Body of pancreas (tissue), 4 donors: ENCODE measurements around the gene PTPRH. TPM values are rescaled to one million over a fixed set of nuclear protein-coding genes. Genes with fewer than 3 reads are reported as not detected.
A peak's percentile ranks its signal among the peaks of the same experiment; 100 is the strongest.

Source experiments
- ATAC-seq: fragments of 150-250 bp; one replicate; pipeline ENCODE4 v1.9.1; 2016
- DNase-seq, 4 donors: peaks; one replicate each; pipeline ENCODE4 v3.0.0-alpha.2; 2019
- H3K27ac ChIP-seq, 4 donors: fragments of 200-600 bp; sonication (generic); 1 replicate in 3 of 4; 2 replicates in 1 of 4; pipeline versions ENCODE4 v1.5.1 to v1.6.1; 2016 to 2019; ENCODE audit warnings: mild to moderate bottlenecking in 1 of 4, mixed read lengths in 1 of 4, moderate library complexity in 1 of 4
- H3K27me3 ChIP-seq, 2 donors: fragments of 200-600 bp; sonication (generic); one replicate each; pipeline ENCODE4 v1.6.0; 2016; ENCODE audit warnings: mild to moderate bottlenecking in 1 of 2
- H3K36me3 ChIP-seq, 2 donors: fragments of 200-600 bp; sonication (generic); replicated peaks in 1 of 2; 2 replicates each; pipeline ENCODE4 v1.5.1; 2016; ENCODE audit warnings: low read depth in 2 of 2; ENCODE audit not compliant: insufficient read depth in 1 of 2
- H3K4me1 ChIP-seq: fragments of 200-600 bp; sonication (generic); one replicate; pipeline ENCODE4 v1.6.0; 2016
- H3K4me3 ChIP-seq, 2 donors: fragments of 200-600 bp; sonication (generic); 1 replicate in 1 of 2; 2 replicates in 1 of 2; pipeline ENCODE4 v1.5.1; 2016 to 2019
- H3K9me3 ChIP-seq, 3 donors: fragments of 200-600 bp; sonication (generic); 1 replicate in 2 of 3; 2 replicates in 1 of 3; pipeline ENCODE4 v1.5.1; 2016
- CTCF ChIP-seq, 7 experiments: fragments of 450-650 bp in 4 of 7; fragments of 200-600 bp in 3 of 7; sonication (generic) in 3 of 7; IDR thresholded peaks; one replicate each; pipeline ENCODE4 v1.5.1; 2016 to 2019; ENCODE audit warnings: antibody characterized with exemption in 7 of 7
- POLR2A ChIP-seq, 3 donors: fragments of 450-650 bp; IDR thresholded peaks; one replicate each; pipeline ENCODE4 v1.6.1; 2016; ENCODE audit warnings: antibody characterized with exemption in 3 of 3, mild to moderate bottlenecking in 2 of 3
- WGBS, 2 donors: methylation state at CpG; one replicate each; pipeline ENCODE4 v1.1.5; 2017; 5-methylcytosine and 5-hydroxymethylcytosine counted together
- intact Hi-C: fragments of 100-400 bp; cut with DNase I; formaldehyde crosslinking; loops from one replicate; pipeline ENCODE4 v1.15.1; 2023
- total RNA-seq, 2 donors: library from RNA; depleted of rRNA; stranded (reverse); fragments of >200 nt; gene quantifications; one replicate each; pipeline ENCODE4 v1.1.0, GENCODE V29; 2016

PTPRH gene
- total RNA-seq, 2 donors from 2014 or later, result 14.8 to 15.8 TPM

- DNase-seq (no peak), ATAC-seq (no peak)
- Histone ChIP-seq H3K36me3 (no peaks in the 10 kb centered on the region), H3K4me1 (peaks cover 6% of the 10 kb centered on the region), H3K27me3 (peaks cover 0 to 17% of the 10 kb centered on the region in 2 donors), H3K27ac (no peak overlapping the region), H3K9me3 (no peaks in the 10 kb centered on the region), H3K4me3 (no peak overlapping the region)
- WGBS, 2 donors, result 50 to 59% methylated on average over 11 to 17 of the region's 17 CpGs
- TF ChIP-seq CTCF (IDR thresholded peaks at IDR 0.05) (no peak), POLR2A (IDR thresholded peaks at IDR 0.05) (no peak)
- intact Hi-C loops, result loop anchor here (5.0 kb wide), 1 partner anchor 281 kb away; no protein-coding TSS in a partner anchor
Observed at GRCh38 chr19:55136399-55137102, 72.8 kb downstream of the PTPRH start.

- no peak overlapping the region for H3K27ac ChIP-seq
- H3K9me3 ChIP-seq, result no peaks in the 10 kb centered on the region
- WGBS, 2 donors, result 10 to 25% methylated on average over 1 to 3 of the region's 3 CpGs
- no peak overlapping the region for H3K4me3 ChIP-seq
- no peaks in the 10 kb centered on the region for H3K4me1 ChIP-seq
- TF ChIP-seq POLR2A (IDR thresholded peaks at IDR 0.05) (no peak), CTCF (IDR thresholded peaks at IDR 0.05) (no peak)
- no peaks in the 10 kb centered on the region for H3K36me3 ChIP-seq
- intact Hi-C loops, result loop anchor here (5.0 kb wide), 1 partner anchor 283 kb away; no protein-coding TSS in a partner anchor
- no peak for DNase-seq
- H3K27me3 ChIP-seq, result peaks cover 0 to 15% of the 10 kb centered on the region in 2 donors
- no peak for ATAC-seq
Observed at GRCh38 chr19:55134736-55135135, 74.6 kb downstream of the PTPRH start.

GRCh38 chr19:55133639-55134444, 75.5 kb downstream of the PTPRH start:
- no peak for TF ChIP-seq POLR2A (IDR thresholded peaks at IDR 0.05)
- Histone ChIP-seq H3K27me3 (peaks cover 0 to 15% of the 10 kb centered on the region in 2 donors), H3K4me1 (no peaks in the 10 kb centered on the region), H3K36me3 (no peaks in the 10 kb centered on the region), H3K9me3 (no peaks in the 10 kb centered on the region), H3K27ac (no peak overlapping the region), H3K4me3 (no peak overlapping the region)
- WGBS, 2 donors, result 40 to 48% methylated on average over 18 to 25 of the region's 25 CpGs
- DNase-seq, result no peak
- no peak for ATAC-seq
- intact Hi-C loops, result no loop called here

GRCh38 chr19:55132453-55133129, 76.7 kb downstream of the PTPRH start:
- peaks cover 0 to 15% of the 10 kb centered on the region in 2 donors for H3K27me3 ChIP-seq
- ATAC-seq, result no peak
- no peaks in the 10 kb centered on the region for H3K4me1 ChIP-seq
- no peaks in the 10 kb centered on the region for H3K36me3 ChIP-seq
- 35 to 41% methylated on average over 6 to 14 of the region's 14 CpGs for WGBS, 2 donors
- DNase-seq, result no peak
- no peak overlapping the region for H3K27ac ChIP-seq
- H3K9me3 ChIP-seq, result no peaks in the 10 kb centered on the region
- intact Hi-C loops, result no loop called here
- peak in 2 of 7 experiments; percentile 5 to 10 for TF ChIP-seq CTCF (IDR thresholded peaks at IDR 0.05)
- TF ChIP-seq POLR2A (IDR thresholded peaks at IDR 0.05), result no peak
- no peak overlapping the region for H3K4me3 ChIP-seq

GRCh38 chr19:55131421-55131820, 77.9 kb downstream of the PTPRH start:
- no peaks in the 10 kb centered on the region for H3K9me3 ChIP-seq
- DNase-seq (no peak), ATAC-seq (no peak)
- WGBS, 2 donors, result 64 to 68% methylated on average over 11 to 16 of the region's 16 CpGs
- no peak overlapping the region for H3K4me3 ChIP-seq
- no peak overlapping the region for H3K27ac ChIP-seq
- intact Hi-C loops, result no loop called here
- peaks cover 0 to 13% of the 10 kb centered on the region in 2 donors for H3K27me3 ChIP-seq
- TF ChIP-seq POLR2A (IDR thresholded peaks at IDR 0.05), result no peak
- no peak for TF ChIP-seq CTCF (IDR thresholded peaks at IDR 0.05)
- H3K4me1 ChIP-seq, result no peaks in the 10 kb centered on the region
- no peaks in the 10 kb centered on the region for H3K36me3 ChIP-seq
